ENCODE data around the gene TCIRG1. TPM values are rescaled to one million over a fixed set of nuclear protein-coding genes. Genes with fewer than 3 reads are reported as not detected.
A peak's percentile ranks its signal among the peaks of the same experiment; 100 is the strongest.

The TCIRG1 gene
- polyA plus RNA-seq, 2 of the 4 experiments (the other 2 are of a cell fraction): 36.3 to 120 TPM

DNA sequence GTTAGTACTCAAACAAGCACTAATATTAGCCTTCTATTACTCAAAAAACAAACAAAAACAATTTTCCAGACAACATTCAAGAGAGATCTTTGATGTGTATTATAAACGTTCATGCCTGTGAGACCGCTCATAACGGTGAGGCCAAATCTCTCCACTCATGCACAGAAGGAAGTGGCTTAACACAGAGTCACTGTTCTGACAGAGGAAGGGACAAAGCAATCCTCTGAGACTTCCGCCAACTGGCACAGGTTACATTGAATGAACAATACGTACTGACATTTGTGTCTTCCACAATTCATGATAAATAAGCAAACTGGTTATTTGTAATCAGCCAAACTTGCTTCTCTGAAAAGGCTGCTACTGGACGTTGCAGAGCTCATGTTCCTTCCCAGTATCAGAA is 51.9 kb downstream of the TCIRG1 start:
- no peaks in the 10 kb centered on the region for H3K9me3 ChIP-seq
- ATAC-seq: peak in 1 of 2 experiments; percentile 67; a peak in 3 of 6 replicates
- H3K4me3 ChIP-seq: no peak overlapping the region
- H3K27ac ChIP-seq: no peak overlapping the region; a peak in 1 of 6 replicates
- TF ChIP-seq HEYL (CRISPR knock-in tag; IDR thresholded peaks at IDR 0.05) (no peak), ESRRA (IDR thresholded peaks at IDR 0.05; ENCODE audit: borderline replicate concordance, low read length) (no peak), GATA3 (IDR thresholded peaks at IDR 0.05; ENCODE audit: borderline replicate concordance) (no peak), SMC3 (IDR thresholded peaks at IDR 0.05) (no peak), KDM1A (IDR thresholded peaks at IDR 0.05; ENCODE audit: low read depth) (no peak), POLR2AphosphoS2 (conservative IDR thresholded peaks at IDR 0.05; ENCODE audit: low read length) (no peak), EHF (CRISPR knock-in tag; IDR thresholded peaks at IDR 0.05) (no peak), SREBF2 (IDR thresholded peaks at IDR 0.05) (no peak), ZFP36 (IDR thresholded peaks at IDR 0.05; ENCODE audit: borderline replicate concordance, partially characterized antibody) (no peak), KDM5A (IDR thresholded peaks at IDR 0.05) (no peak), MAZ (IDR thresholded peaks at IDR 0.05; ENCODE audit: borderline replicate concordance, low read depth, low read length) (no peak), JUN (IDR thresholded peaks at IDR 0.05) (no peak)
- TF ChIP-seq, protein P1, sequence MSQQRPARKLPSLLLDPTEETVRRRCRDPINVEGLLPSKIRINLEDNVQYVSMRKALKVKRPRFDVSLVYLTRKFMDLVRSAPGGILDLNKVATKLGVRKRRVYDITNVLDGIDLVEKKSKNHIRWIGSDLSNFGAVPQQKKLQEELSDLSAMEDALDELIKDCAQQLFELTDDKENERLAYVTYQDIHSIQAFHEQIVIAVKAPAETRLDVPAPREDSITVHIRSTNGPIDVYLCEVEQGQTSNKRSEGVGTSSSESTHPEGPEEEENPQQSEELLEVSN (IDR thresholded peaks at IDR 0.05; ENCODE audit: borderline replicate concordance, low read depth): no peak
- TF ChIP-seq, protein P2, sequence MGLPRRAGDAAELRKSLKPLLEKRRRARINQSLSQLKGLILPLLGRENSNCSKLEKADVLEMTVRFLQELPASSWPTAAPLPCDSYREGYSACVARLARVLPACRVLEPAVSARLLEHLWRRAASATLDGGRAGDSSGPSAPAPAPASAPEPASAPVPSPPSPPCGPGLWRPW (IDR thresholded peaks at IDR 0.05): no peak
- TF ChIP-seq, protein P3, sequence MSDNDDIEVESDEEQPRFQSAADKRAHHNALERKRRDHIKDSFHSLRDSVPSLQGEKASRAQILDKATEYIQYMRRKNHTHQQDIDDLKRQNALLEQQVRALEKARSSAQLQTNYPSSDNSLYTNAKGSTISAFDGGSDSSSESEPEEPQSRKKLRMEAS (IDR thresholded peaks at IDR 0.05): no peak
- TF ChIP-seq, protein P4, sequence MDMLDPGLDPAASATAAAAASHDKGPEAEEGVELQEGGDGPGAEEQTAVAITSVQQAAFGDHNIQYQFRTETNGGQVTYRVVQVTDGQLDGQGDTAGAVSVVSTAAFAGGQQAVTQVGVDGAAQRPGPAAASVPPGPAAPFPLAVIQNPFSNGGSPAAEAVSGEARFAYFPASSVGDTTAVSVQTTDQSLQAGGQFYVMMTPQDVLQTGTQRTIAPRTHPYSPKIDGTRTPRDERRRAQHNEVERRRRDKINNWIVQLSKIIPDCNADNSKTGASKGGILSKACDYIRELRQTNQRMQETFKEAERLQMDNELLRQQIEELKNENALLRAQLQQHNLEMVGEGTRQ (IDR thresholded peaks at IDR 0.05): no peak
- DNase-seq (ENCODE audit: low read depth in 1 of 2, low spot score in 1 of 2): no peak
- H3K4me1 ChIP-seq: peaks cover 26% of the 10 kb centered on the region
- FAIRE-seq: no peak
- peak overlapping the region; percentile 40 for H3K4me2 ChIP-seq
- WGBS (ENCODE audit: missing lambda C conversion rate): 49% methylated on average over 6 of the region's 6 CpGs
- POLR2A ChIA-PET: no interaction called here
- CTCF ChIA-PET: interaction anchor here (1.4 kb wide), 1 partner anchor 25 kb away, joined by 3 read pairs; no protein-coding TSS in a partner anchor

DNA sequence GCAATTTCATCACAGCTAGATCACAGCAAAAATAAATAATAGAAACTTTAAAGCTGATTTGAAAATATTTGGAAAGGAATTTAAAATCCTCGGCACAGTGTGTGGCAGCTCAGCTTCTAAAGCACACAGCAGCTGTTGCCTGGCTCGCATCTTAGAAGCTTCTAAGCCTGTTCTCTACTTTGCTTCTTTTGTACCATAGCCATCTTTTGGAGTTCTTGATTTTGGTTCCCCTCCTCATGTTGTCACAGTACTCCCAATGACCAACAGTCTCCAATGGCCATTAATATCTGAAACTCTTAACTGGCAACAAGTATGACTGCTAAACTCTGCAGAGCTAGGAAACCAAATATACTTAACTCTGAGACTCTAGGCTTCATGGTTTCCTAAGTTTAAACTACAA is 53.6 kb downstream of the TCIRG1 start:
- no peaks in the 10 kb centered on the region for H3K9me3 ChIP-seq
- DNase-seq (ENCODE audit: low read depth in 1 of 2, low spot score in 1 of 2): no peak
- no peak for FAIRE-seq
- no peak overlapping the region for H3K4me3 ChIP-seq
- H3K4me1 ChIP-seq: peaks cover 26% of the 10 kb centered on the region
- CTCF ChIA-PET: interaction anchor here (1.4 to 2.2 kb wide), 3 partner anchors 13 to 117 kb away, joined by 3 to 5 read pairs (median 5); no protein-coding TSS in a partner anchor
- no peak for TF ChIP-seq FOSL2 (IDR thresholded peaks at IDR 0.05)
- no peak for TF ChIP-seq FOSL2 (CRISPR knock-in tag; IDR thresholded peaks at IDR 0.05)
- TF ChIP-seq, protein P1 (IDR thresholded peaks at IDR 0.05; ENCODE audit: borderline replicate concordance, low read depth): no peak
- TF ChIP-seq, protein P4 (IDR thresholded peaks at IDR 0.05): no peak
- TF ChIP-seq, protein P5, sequence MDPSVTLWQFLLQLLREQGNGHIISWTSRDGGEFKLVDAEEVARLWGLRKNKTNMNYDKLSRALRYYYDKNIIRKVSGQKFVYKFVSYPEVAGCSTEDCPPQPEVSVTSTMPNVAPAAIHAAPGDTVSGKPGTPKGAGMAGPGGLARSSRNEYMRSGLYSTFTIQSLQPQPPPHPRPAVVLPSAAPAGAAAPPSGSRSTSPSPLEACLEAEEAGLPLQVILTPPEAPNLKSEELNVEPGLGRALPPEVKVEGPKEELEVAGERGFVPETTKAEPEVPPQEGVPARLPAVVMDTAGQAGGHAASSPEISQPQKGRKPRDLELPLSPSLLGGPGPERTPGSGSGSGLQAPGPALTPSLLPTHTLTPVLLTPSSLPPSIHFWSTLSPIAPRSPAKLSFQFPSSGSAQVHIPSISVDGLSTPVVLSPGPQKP (IDR thresholded peaks at IDR 0.05; ENCODE audit: low read depth, low read length): no peak
- no peak for TF ChIP-seq RNF2 (IDR thresholded peaks at IDR 0.05; ENCODE audit: borderline replicate concordance, low read depth)
- no peak for TF ChIP-seq HOXB5 (CRISPR knock-in tag; IDR thresholded peaks at IDR 0.05)
- TF ChIP-seq MAFK (IDR thresholded peaks at IDR 0.05; ENCODE audit: partially characterized antibody): no peak
- TF ChIP-seq, protein P6, sequence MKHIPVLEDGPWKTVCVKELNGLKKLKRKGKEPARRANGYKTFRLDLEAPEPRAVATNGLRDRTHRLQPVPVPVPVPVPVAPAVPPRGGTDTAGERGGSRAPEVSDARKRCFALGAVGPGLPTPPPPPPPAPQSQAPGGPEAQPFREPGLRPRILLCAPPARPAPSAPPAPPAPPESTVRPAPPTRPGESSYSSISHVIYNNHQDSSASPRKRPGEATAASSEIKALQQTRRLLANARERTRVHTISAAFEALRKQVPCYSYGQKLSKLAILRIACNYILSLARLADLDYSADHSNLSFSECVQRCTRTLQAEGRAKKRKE (CRISPR knock-in tag; IDR thresholded peaks at IDR 0.05; ENCODE audit: low read depth): no peak
- TF ChIP-seq, protein P7, sequence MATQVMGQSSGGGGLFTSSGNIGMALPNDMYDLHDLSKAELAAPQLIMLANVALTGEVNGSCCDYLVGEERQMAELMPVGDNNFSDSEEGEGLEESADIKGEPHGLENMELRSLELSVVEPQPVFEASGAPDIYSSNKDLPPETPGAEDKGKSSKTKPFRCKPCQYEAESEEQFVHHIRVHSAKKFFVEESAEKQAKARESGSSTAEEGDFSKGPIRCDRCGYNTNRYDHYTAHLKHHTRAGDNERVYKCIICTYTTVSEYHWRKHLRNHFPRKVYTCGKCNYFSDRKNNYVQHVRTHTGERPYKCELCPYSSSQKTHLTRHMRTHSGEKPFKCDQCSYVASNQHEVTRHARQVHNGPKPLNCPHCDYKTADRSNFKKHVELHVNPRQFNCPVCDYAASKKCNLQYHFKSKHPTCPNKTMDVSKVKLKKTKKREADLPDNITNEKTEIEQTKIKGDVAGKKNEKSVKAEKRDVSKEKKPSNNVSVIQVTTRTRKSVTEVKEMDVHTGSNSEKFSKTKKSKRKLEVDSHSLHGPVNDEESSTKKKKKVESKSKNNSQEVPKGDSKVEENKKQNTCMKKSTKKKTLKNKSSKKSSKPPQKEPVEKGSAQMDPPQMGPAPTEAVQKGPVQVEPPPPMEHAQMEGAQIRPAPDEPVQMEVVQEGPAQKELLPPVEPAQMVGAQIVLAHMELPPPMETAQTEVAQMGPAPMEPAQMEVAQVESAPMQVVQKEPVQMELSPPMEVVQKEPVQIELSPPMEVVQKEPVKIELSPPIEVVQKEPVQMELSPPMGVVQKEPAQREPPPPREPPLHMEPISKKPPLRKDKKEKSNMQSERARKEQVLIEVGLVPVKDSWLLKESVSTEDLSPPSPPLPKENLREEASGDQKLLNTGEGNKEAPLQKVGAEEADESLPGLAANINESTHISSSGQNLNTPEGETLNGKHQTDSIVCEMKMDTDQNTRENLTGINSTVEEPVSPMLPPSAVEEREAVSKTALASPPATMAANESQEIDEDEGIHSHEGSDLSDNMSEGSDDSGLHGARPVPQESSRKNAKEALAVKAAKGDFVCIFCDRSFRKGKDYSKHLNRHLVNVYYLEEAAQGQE (IDR thresholded peaks at IDR 0.05): no peak
- no peak for TF ChIP-seq MAZ (IDR thresholded peaks at IDR 0.05; ENCODE audit: borderline replicate concordance, low read depth, low read length)
- TF ChIP-seq, protein P2 (IDR thresholded peaks at IDR 0.05): no peak
- TF ChIP-seq CHD4 (IDR thresholded peaks at IDR 0.05; ENCODE audit: borderline replicate concordance): no peak
- no peak for TF ChIP-seq JUN (IDR thresholded peaks at IDR 0.05)
- no peak for TF ChIP-seq CEBPB (IDR thresholded peaks at IDR 0.05)
- ATAC-seq: no peak
- WGBS (ENCODE audit: missing lambda C conversion rate): 96% methylated on average over 2 of the region's 2 CpGs
- H3K4me2 ChIP-seq: no peak overlapping the region
- POLR2A ChIA-PET: no interaction called here
- H3K27ac ChIP-seq: no peak overlapping the region

Data from A549 (cell line).